ENCODE data around the gene NR2F1. TPM values are rescaled to one million over a fixed set of nuclear protein-coding genes. Genes with fewer than 3 reads are reported as not detected.
"Not testable (repeated sequence)": the region's sequence is repeated elsewhere in the genome, so short reads cannot be mapped to it uniquely, and the experiment has no call there.

Gene NR2F1
- total RNA-seq (15.9 and 19.9 TPM in 2 replicates), polyA plus RNA-seq (7.3 and 8.9 TPM in 2 replicates)

GRCh38 chr5:93582677-93583438 is at the start of gene NR2F1:
Gene NR2F1 (plus strand): TSS chr5:93583222. CDS start chr5:93585024, 1,802 bp downstream.
- peaks cover 8% of the 10 kb centered on the region for H3K79me2 ChIP-seq
- TF ChIP-seq CTCF (IDR thresholded peaks at IDR 0.05; ENCODE audit: poor library complexity) (no peak), EZH2phosphoT487 (IDR thresholded peaks at IDR 0.05; ENCODE audit: low read depth, severe bottlenecking, unreplicated experiment) (peak; percentile 59), EZH2 (IDR thresholded peaks at IDR 0.05; ENCODE audit: borderline replicate concordance) (peak; percentile 36)
- no peaks in the 10 kb centered on the region for H3K9me3 ChIP-seq (ENCODE audit: low read depth)
- H3K9me2 ChIP-seq (replicated peaks; ENCODE audit: insufficient read depth): no peaks in the 10 kb centered on the region
- peaks cover 13% of the 10 kb centered on the region for H4K20me1 ChIP-seq (ENCODE audit: insufficient read depth, poor library complexity, severe bottlenecking)
- H3K4me3 ChIP-seq: peak within 1 kb of the TSS; percentile 65
- peak within 1 kb of the TSS; percentile 50 for H3K27ac ChIP-seq
- DNase-seq (ENCODE audit: low spot score): peak; percentile 67
- H3K36me3 ChIP-seq (replicated peaks; ENCODE audit: insufficient read depth, low read depth): no peaks in the 10 kb centered on the region
- H3K4me2 ChIP-seq: peak within 1 kb of the TSS; percentile 94
- peaks cover 21% of the 10 kb centered on the region for H3K4me1 ChIP-seq (ENCODE audit: insufficient read depth)
- WGBS (ENCODE audit: low lambda C conversion rate, missing lambda C conversion rate): 2% methylated on average over 18 of the region's 21 CpGs
- peak within 1 kb of the TSS; percentile 49 for H2AFZ ChIP-seq
- peaks cover 79% of the 10 kb centered on the region for H3K27me3 ChIP-seq

DNA sequence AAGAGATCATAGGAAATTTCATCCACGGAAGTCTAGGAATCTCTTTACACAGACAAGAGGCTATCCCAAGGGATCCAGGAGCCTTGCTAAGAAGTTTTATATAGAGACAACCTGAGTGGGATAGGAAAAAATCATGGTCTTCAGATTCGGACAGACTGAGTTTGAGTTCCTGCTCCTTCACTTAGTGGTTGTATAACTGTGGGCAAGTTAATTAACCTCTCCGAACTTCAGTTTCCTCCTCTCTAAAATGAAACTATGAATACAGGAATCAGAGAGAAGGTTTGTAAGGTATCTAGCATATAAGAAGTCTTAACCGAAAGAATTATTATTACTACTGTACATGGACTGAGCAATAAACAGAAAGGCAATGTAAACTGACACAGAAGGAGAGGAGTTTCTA is 37.1 kb upstream of the NR2F1 start:
- DNase-seq (ENCODE audit: low spot score): no peak
- H3K4me1 ChIP-seq (ENCODE audit: insufficient read depth): no peaks in the 10 kb centered on the region
- no peaks in the 10 kb centered on the region for H3K79me2 ChIP-seq
- H3K9me3 ChIP-seq (ENCODE audit: low read depth): no peaks in the 10 kb centered on the region
- no peaks in the 10 kb centered on the region for H3K36me3 ChIP-seq (replicated peaks; ENCODE audit: insufficient read depth, low read depth)
- no peak overlapping the region for H3K27ac ChIP-seq
- WGBS (ENCODE audit: low lambda C conversion rate, missing lambda C conversion rate): 92% methylated on average over 4 of the region's 4 CpGs
- H2AFZ ChIP-seq: no peak overlapping the region
- H3K9me2 ChIP-seq (replicated peaks; ENCODE audit: insufficient read depth): no peaks in the 10 kb centered on the region
- no peaks in the 10 kb centered on the region for H4K20me1 ChIP-seq (ENCODE audit: insufficient read depth, poor library complexity, severe bottlenecking)
- no peak overlapping the region for H3K4me3 ChIP-seq
- no peak for TF ChIP-seq EZH2phosphoT487 (IDR thresholded peaks at IDR 0.05; ENCODE audit: low read depth, severe bottlenecking, unreplicated experiment)
- no peak for TF ChIP-seq EZH2 (IDR thresholded peaks at IDR 0.05; ENCODE audit: borderline replicate concordance)
- no peak for TF ChIP-seq CTCF (IDR thresholded peaks at IDR 0.05; ENCODE audit: poor library complexity)
- H3K4me2 ChIP-seq: no peak overlapping the region
- H3K27me3 ChIP-seq: no peaks in the 10 kb centered on the region

DNA sequence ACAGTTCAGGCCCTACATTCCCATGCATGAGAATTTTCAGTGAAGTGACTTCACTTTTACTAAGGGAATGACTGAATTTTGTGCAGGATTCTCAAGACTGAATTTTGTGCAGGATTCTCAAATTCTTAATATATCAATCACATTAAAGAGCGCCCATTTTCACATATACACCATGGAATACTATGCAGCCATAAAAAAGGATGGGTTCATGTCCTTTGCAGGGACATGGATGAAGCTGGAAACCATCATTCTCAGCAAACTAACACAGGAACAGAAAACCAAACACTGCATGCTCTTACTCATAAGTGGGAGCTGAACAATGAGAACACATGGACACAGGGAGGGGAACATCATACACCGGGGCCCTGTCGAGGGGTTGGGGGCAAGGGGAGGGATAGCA is 33.4 kb upstream of the NR2F1 start:
- H3K9me2 ChIP-seq (replicated peaks; ENCODE audit: insufficient read depth); H3K4me2 ChIP-seq; H3K4me1 ChIP-seq (ENCODE audit: insufficient read depth); H3K27me3 ChIP-seq; H3K27ac ChIP-seq; H3K79me2 ChIP-seq; H3K4me3 ChIP-seq; DNase-seq (ENCODE audit: low spot score); H3K9me3 ChIP-seq (ENCODE audit: low read depth); H3K36me3 ChIP-seq (replicated peaks; ENCODE audit: insufficient read depth, low read depth); H4K20me1 ChIP-seq (ENCODE audit: insufficient read depth, poor library complexity, severe bottlenecking); H2AFZ ChIP-seq: not testable (repeated sequence)
- 98% methylated on average over 3 of the region's 3 CpGs for WGBS (ENCODE audit: low lambda C conversion rate, missing lambda C conversion rate)

DNA sequence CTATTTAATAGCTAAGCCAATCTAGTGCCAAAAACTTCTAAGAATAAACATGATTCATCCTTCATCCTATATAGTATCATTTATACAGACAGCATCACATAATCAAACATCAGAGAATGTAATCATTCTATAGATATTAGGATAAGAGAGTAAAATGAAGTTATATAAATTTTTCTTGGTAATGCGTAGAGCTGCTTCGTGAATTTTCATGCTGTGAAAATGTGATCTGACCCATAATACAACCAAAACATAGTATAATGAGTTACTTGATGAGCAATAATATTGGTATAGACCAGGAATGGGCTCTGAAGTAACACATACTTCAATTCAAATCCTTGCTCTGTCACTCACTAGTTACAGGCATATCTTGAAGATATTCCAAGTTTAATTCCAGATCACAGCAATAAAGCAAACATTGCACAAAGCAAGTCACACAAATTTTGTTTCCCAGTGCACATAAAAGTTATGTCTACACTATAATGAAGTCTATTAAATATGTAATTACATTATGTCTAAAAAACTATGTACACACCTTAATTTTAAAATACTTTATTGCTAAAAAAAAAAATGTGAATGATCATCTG is 25.9 kb upstream of the NR2F1 start:
- no peaks in the 10 kb centered on the region for H3K79me2 ChIP-seq
- no peaks in the 10 kb centered on the region for H3K27me3 ChIP-seq
- H3K9me2 ChIP-seq (replicated peaks; ENCODE audit: insufficient read depth): no peaks in the 10 kb centered on the region
- no peaks in the 10 kb centered on the region for H4K20me1 ChIP-seq (ENCODE audit: insufficient read depth, poor library complexity, severe bottlenecking)
- no peaks in the 10 kb centered on the region for H3K36me3 ChIP-seq (replicated peaks; ENCODE audit: insufficient read depth, low read depth)
- no peak overlapping the region for H3K4me3 ChIP-seq
- H2AFZ ChIP-seq: no peak overlapping the region
- H3K4me2 ChIP-seq: no peak overlapping the region
- H3K9me3 ChIP-seq (ENCODE audit: low read depth): no peaks in the 10 kb centered on the region
- H3K4me1 ChIP-seq (ENCODE audit: insufficient read depth): no peaks in the 10 kb centered on the region
- TF ChIP-seq EZH2 (IDR thresholded peaks at IDR 0.05; ENCODE audit: borderline replicate concordance) (no peak), EZH2phosphoT487 (IDR thresholded peaks at IDR 0.05; ENCODE audit: low read depth, severe bottlenecking, unreplicated experiment) (no peak), CTCF (IDR thresholded peaks at IDR 0.05; ENCODE audit: poor library complexity) (no peak)
- WGBS (ENCODE audit: low lambda C conversion rate, missing lambda C conversion rate): 96% methylated on average over 2 of the region's 2 CpGs
- no peak for DNase-seq (ENCODE audit: low spot score)
- H3K27ac ChIP-seq: no peak overlapping the region
